SJCRH30 (cell line): Measurements from ENCODE around the gene RELL1. TPM values are rescaled to one million over a fixed set of nuclear protein-coding genes. Genes with fewer than 3 reads are reported as not detected.
A peak's percentile ranks its signal among the peaks of the same experiment; 100 is the strongest.

ENCODE experiments used
- DNase-seq, 2 experiments: peaks; one replicate each; pipeline ENCODE4 v3.0.0-alpha.2; 2015 to 2020
- H3K27ac ChIP-seq: fragments of 250-450 bp; sonication (Bioruptor Pico); 2 replicates; pipeline ENCODE4 v1.5.1; 2020; ENCODE audit warnings: mild to moderate bottlenecking, moderate library complexity
- H3K27me3 ChIP-seq: fragments of 250-450 bp; sonication (Bioruptor Pico); 2 replicates; pipeline ENCODE4 v1.5.1; 2020; ENCODE audit warnings: mild to moderate bottlenecking, moderate library complexity
- H3K36me3 ChIP-seq: fragments of 250-450 bp; sonication (Bioruptor Pico); 2 replicates; pipeline ENCODE4 v1.5.1; 2020; ENCODE audit warnings: mild to moderate bottlenecking, moderate library complexity
- H3K4me1 ChIP-seq: fragments of 250-450 bp; sonication (Bioruptor Pico); 2 replicates; pipeline ENCODE4 v1.5.1; 2020; ENCODE audit warnings: mild to moderate bottlenecking, moderate library complexity
- H3K4me3 ChIP-seq: fragments of 250-450 bp; sonication (Bioruptor Pico); 2 replicates; pipeline ENCODE4 v1.5.1; 2020; ENCODE audit warnings: mild to moderate bottlenecking, moderate library complexity
- H3K9me3 ChIP-seq: fragments of 250-450 bp; sonication (Bioruptor Pico); replicated peaks from 2 replicates; pipeline ENCODE4 v1.5.1; 2020; ENCODE audit warnings: mild to moderate bottlenecking, moderate library complexity
- total RNA-seq: library from RNA; depleted of rRNA; stranded (reverse); fragments of >200 nt; shearing (Covaris generic); gene quantifications from 2 replicates; pipeline ENCODE4 v1.2.3, GENCODE V29; 2014

RELL1 gene
- total RNA-seq, 1 experiment from 2014 or later, result 83.7 TPM

DNA sequence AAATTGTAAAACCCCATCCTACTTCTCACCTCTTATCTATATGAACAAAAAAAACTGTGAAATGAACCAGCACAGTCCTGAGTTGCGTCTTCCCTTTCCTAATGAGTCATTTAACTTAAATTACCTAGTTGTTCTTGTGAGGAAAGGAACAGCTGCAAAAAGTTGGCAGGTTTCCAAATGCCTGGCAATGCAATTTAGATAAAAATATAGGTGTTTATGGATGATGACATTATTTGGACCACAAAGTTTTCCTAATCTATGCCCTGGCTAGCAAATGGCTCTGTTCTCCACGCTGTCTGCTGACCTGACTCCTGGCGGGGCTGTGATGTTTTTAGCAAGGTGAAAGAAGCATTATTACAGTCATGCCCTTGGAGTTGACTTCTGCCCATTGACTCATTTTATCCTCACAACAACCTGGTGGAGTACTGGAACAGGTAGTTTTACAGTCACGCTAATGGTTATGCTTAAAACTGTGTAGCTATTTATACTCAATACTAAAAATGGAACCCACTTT lies 29.8 kb upstream of the RELL1 start:
- Histone ChIP-seq H3K27ac (peak overlapping the region; percentile 3; the same call in 1 of the 2 replicates), H3K4me1 (peaks cover 37% of the 10 kb centered on the region), H3K36me3 (no peaks in the 10 kb centered on the region), H3K4me3 (no peak overlapping the region), H3K9me3 (0 out of 2 replicates have a peak, but pooled peaks cover 2% of the 10 kb centered on the region), H3K27me3 (no peaks in the 10 kb centered on the region)
- DNase-seq, result peak; percentile 85 to 88

- H3K4me1 ChIP-seq, result peaks cover 6% of the 10 kb centered on the region
- H3K27ac ChIP-seq, result no peak overlapping the region
- H3K27me3 ChIP-seq, result no peaks in the 10 kb centered on the region
- no peak overlapping the region for H3K4me3 ChIP-seq
- H3K9me3 ChIP-seq, result 0 out of 2 replicates have a peak, but pooled peaks cover 2% of the 10 kb centered on the region
- H3K36me3 ChIP-seq, result no peaks in the 10 kb centered on the region
- DNase-seq, result no peak
These were observed 24.3 kb upstream of the RELL1 start for GRCh38 chr4:37710491-37710890.

DNA sequence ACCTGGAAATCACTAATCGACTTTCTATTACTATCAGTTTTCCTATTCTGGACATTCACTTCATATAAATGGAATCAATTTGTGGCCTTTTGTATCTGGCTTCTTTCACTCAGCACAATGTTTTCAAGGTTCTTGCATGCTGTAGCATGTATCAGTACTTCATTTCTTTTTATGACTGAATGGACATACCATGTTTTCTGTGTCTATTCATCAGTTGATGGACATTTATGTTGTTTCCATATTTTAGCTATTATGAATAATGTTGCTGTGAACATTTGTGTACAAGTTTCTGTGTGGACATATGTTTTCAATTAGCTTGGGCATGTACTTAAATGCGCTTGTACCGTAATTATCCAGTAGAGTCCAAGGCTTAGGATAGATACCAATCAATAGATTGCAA lies 19.9 kb upstream of the RELL1 start:
- Histone ChIP-seq H3K27ac (no peak overlapping the region), H3K36me3 (no peaks in the 10 kb centered on the region), H3K4me3 (no peak overlapping the region), H3K27me3 (no peaks in the 10 kb centered on the region), H3K9me3 (no peaks in the 10 kb centered on the region), H3K4me1 (no peaks in the 10 kb centered on the region)
- DNase-seq, result no peak

- no peaks in the 10 kb centered on the region for H3K9me3 ChIP-seq
- no peak for DNase-seq
- H3K27ac ChIP-seq, result no peak overlapping the region
- H3K36me3 ChIP-seq, result no peaks in the 10 kb centered on the region
- H3K4me3 ChIP-seq, result no peak overlapping the region
- no peaks in the 10 kb centered on the region for H3K4me1 ChIP-seq
- H3K27me3 ChIP-seq, result no peaks in the 10 kb centered on the region
These were observed 19.4 kb upstream of the RELL1 start for GRCh38 chr4:37705571-37705970.

DNA sequence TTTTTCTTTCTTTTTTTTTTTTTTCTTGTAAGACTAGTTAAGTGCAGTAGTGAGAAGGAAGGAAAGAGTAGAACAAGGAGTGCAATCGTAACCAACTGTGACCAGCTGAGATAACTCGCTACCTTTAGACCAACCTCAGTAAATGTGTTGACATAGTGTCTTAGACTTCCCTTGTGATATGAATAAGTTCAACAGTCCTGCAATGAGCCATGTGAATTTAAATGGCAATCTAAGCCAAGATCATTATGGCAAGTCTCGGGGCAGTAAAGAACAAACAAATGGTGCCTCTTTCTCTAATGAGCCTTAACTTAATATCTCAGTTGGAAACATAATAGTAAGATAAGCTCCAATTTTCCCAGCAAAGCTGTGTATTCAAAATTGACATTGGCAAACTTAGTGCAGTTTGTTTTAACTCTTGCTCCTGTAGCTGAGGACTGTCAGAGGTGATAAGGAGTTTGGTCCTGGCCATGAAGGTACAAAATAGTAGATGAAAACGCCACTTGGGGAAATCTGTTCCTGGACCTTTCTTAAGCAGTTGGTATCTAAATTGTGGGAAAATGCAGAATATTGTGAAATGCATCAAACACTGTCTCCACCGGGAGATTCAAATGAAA lies 13.8 kb upstream of the RELL1 start:
- Histone ChIP-seq H3K27ac (no peak overlapping the region), H3K36me3 (no peaks in the 10 kb centered on the region), H3K27me3 (no peaks in the 10 kb centered on the region), H3K9me3 (no peaks in the 10 kb centered on the region), H3K4me3 (no peak overlapping the region), H3K4me1 (no peaks in the 10 kb centered on the region; the same call in 1 of the 2 replicates)
- DNase-seq, result no peak

DNA sequence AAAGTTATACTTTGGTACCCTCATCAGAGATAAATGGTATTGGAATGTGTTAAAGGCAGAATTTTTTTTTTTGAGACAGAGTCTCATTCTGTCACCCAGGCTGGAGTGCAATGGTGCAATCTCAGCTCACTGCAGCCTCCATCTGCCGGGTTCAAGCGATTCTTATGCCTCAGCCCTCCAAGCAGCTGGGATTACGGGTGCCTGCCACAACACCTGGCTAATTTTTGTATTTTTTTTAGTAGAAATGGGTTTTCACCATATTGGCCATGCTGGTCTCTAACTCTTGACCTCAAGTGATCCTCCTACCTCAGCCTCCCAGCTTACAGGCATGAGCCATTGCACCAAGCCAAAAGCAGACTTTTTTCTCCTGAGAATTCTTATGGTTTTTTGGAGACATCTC lies 11.4 kb upstream of the RELL1 start:
- Histone ChIP-seq H3K4me1 (no peaks in the 10 kb centered on the region; the same call in 1 of the 2 replicates), H3K27me3 (no peaks in the 10 kb centered on the region), H3K9me3 (no peaks in the 10 kb centered on the region; the same call in 1 of the 2 replicates), H3K27ac (no peak overlapping the region), H3K4me3 (no peak overlapping the region), H3K36me3 (no peaks in the 10 kb centered on the region)
- DNase-seq, result no peak

DNA sequence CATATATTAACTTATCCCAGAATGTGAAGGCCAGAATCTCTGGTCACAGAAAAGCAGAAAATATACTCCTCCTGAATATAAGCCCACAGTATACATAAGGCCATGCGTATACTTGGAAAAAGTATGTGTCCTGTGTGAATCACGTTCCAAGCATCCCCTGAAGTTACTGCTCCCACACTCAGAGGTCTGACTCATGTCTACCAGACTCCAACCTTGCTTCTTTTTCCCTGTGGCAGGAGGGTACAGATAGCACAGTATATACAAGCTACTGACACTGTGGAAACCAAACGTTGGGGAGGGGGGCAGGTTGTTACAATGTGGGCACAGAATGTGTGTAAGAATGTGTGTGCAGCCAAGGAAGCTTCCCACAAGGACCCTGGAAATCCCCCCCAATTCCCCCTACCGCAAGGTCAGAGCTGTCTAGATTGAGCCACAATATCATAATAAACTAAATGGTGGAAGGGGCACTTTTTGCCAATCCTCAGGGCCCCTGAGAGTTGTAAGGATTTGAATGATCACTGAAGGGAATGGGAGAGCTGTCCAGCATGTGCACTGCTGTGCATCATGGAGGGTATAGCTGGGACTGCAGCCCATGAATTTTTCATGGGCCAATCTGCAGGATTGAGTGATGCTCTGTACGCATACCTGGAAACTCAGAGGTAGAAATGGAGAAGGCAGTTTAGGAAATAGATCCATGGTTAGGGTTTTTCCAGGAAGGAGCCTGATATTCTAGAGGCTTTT lies 7.4 kb upstream of the RELL1 start:
- Histone ChIP-seq H3K27ac (no peak overlapping the region), H3K36me3 (no peaks in the 10 kb centered on the region), H3K27me3 (no peaks in the 10 kb centered on the region), H3K4me1 (no peaks in the 10 kb centered on the region; the same call in 1 of the 2 replicates), H3K4me3 (no peak overlapping the region), H3K9me3 (no peaks in the 10 kb centered on the region; the same call in 1 of the 2 replicates)
- DNase-seq, result no peak

GRCh38 chr4:37693030-37693429 lies 6.9 kb upstream of the RELL1 start:
- H3K36me3 ChIP-seq, result no peaks in the 10 kb centered on the region
- no peak overlapping the region for H3K4me3 ChIP-seq
- H3K27me3 ChIP-seq, result no peaks in the 10 kb centered on the region
- no peaks in the 10 kb centered on the region; the same call in 1 of the 2 replicates for H3K9me3 ChIP-seq
- DNase-seq, result no peak
- no peak overlapping the region for H3K27ac ChIP-seq
- no peaks in the 10 kb centered on the region; the same call in 1 of the 2 replicates for H3K4me1 ChIP-seq

GRCh38 chr4:37690976-37691375 lies 4.8 kb upstream of the RELL1 start:
- Histone ChIP-seq H3K4me3 (no peak overlapping the region), H3K36me3 (no peaks in the 10 kb centered on the region), H3K4me1 (no peaks in the 10 kb centered on the region; the same call in 1 of the 2 replicates), H3K27me3 (no peaks in the 10 kb centered on the region), H3K27ac (no peak overlapping the region), H3K9me3 (no peaks in the 10 kb centered on the region; the same call in 1 of the 2 replicates)
- no peak for DNase-seq

DNA sequence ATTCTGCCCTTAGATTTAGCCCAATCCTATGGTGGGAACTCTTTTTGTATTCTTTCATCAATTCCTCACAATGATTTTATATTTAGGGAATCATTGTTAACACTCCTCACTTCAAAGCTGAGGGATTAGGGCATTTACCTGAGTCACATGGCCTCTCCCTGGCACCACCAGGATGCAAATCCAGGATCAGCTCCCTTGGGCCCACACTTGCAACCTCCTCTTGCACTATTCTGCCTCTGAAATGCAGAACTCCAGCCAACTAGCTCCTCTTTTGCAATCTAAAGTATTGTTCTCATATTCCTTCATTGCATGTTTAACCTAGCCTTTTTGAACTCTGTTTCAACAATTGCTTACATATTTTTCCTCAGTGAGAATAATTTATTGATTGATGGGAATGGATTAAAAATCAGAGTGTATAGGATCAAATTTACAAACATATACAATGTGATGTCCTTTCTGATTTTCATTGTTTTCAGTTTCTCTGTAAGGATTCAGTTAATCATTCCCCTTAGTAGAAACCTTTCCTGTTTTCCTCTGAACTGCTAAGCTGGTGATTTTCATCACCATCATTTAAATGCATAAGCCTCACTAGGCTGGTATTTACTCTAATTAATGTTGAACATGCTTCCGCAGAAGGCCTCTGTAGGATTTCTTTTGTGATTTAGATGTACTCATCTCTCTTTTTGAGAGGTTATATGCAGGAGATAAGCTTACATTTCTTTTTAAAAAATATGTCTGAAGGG lies 3.3 kb upstream of the RELL1 start:
- no peak for DNase-seq
- Histone ChIP-seq H3K4me3 (no peak overlapping the region), H3K27ac (no peak overlapping the region), H3K4me1 (peaks cover 3% of the 10 kb centered on the region), H3K27me3 (no peaks in the 10 kb centered on the region), H3K36me3 (no peaks in the 10 kb centered on the region), H3K9me3 (no peaks in the 10 kb centered on the region; the same call in 1 of the 2 replicates)

DNA sequence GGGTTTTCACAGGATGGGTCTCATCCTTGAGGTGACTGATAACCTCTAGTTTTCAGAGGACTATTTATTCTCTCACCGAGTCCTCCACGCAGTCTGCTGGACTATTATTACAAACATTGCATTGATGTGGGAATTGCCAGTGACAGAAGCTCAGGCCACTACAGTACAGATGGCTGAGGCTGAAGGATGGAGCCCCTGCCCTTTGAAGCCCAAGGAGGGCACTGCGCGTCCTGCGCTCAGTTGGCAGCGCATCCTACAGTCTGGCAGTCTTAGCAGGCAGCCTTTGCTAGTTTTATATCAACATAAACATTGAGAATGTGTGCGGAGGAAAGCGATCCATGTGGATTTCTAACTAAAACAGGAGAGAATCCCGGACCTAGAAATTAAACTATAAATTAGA lies 1.5 kb upstream of the RELL1 start:
- no peaks in the 10 kb centered on the region; the same call in 1 of the 2 replicates for H3K9me3 ChIP-seq
- H3K27ac ChIP-seq, result no peak overlapping the region
- no peak for DNase-seq
- no peak overlapping the region for H3K4me3 ChIP-seq
- H3K27me3 ChIP-seq, result no peaks in the 10 kb centered on the region
- H3K36me3 ChIP-seq, result peaks cover 2% of the 10 kb centered on the region; the same call in 1 of the 2 replicates
- peaks cover 3% of the 10 kb centered on the region for H3K4me1 ChIP-seq

GRCh38 chr4:37687194-37687562 lies 1.0 kb upstream of the RELL1 start:
- Histone ChIP-seq H3K9me3 (no peaks in the 10 kb centered on the region), H3K27ac (no peak overlapping the region; the same call in 1 of the 2 replicates), H3K36me3 (peaks cover 2% of the 10 kb centered on the region; the same call in 1 of the 2 replicates), H3K27me3 (no peaks in the 10 kb centered on the region), H3K4me1 (peaks cover 3% of the 10 kb centered on the region), H3K4me3 (peak overlapping the region; percentile 95)
- DNase-seq, result no peak

- Histone ChIP-seq H3K4me3 (peak overlapping the region; percentile 95), H3K36me3 (peaks cover 2% of the 10 kb centered on the region; the same call in 1 of the 2 replicates), H3K9me3 (no peaks in the 10 kb centered on the region), H3K4me1 (peaks cover 3% of the 10 kb centered on the region), H3K27ac (peak overlapping the region; percentile 93), H3K27me3 (no peaks in the 10 kb centered on the region)
- peak; percentile 67 to 69 for DNase-seq
These were observed 278 bp downstream of the RELL1 start for GRCh38 chr4:37685823-37686372.

DNA sequence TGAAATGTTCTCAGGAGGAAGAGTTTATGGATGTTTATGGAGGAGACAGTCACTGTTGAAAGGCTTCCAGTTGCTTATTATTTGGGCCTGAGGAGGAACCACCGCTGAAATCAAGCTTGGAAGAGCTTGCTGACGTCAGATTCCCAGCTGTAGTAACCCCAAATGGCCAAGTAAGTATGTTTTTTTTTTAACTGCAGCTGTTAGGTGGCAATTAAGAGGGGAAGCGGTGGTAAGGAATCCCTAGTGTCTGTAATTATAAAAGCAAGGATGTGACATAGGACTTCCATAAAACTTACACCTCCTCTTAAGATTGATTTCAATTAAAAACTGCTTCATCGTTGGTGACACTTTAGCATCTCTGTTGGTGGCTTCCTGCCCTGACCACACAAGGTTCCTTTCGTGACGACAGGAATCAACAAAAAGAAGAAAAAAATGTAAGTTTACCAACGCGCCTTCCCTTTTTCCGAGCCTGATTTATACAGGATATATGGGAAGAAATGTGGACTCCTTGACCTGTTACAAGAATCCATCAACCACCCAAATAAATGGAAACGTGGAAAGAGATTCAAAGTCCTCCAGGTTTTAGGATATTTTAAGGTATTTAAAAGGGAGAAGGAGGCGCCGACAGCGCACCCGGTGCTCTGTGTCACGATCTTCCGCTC lies 884 bp downstream of the RELL1 start:
- DNase-seq, result peak; percentile 52 to 82
- no peaks in the 10 kb centered on the region for H3K9me3 ChIP-seq
- H3K27ac ChIP-seq, result peak overlapping the region; percentile 93
- peaks cover 5% of the 10 kb centered on the region for H3K36me3 ChIP-seq
- peak overlapping the region; percentile 95 for H3K4me3 ChIP-seq
- no peaks in the 10 kb centered on the region for H3K27me3 ChIP-seq
- peaks cover 3% of the 10 kb centered on the region for H3K4me1 ChIP-seq
